Measurements from ENCODE around the gene DPH1.

DNA sequence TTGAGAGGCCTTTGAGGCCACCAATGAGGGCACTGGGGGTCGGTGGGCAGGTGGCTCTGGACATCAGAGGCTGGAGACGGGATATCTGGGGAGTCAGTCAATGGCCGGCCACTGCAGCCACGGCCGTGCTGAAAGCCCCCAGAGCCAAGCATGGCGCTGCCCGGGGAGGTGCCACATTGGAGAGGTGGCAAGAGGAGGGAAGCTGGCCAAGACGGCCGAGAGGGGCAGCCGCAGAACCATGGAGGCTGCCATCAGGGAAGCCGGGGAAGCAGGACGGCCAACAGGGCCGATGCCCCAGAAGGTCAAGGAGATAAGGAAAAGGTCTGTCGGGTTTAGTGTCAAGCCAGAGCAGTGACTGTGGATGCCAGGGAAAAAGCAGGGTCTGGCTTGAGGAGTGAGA, 14.6 kb upstream of the DPH1 start:
- TF ChIP-seq CTCF (IDR thresholded peaks at IDR 0.05), result no peak
- no peak for TF ChIP-seq POLR2A (IDR thresholded peaks at IDR 0.05)
- no peak for TF ChIP-seq EP300 (IDR thresholded peaks at IDR 0.05)

All from ovary (tissue), 3 donors.